SK-N-SH (cell line): Measurements from ENCODE around the gene RPS16.

Source experiments
- FOXM1 ChIP-seq: IDR thresholded peaks from 2 replicates; pipeline ENCODE4 v1.4.0; 2012; ENCODE audit warnings: low read depth, mild to moderate bottlenecking
- NFIC ChIP-seq: IDR thresholded peaks from 2 replicates; pipeline ENCODE4 v1.4.0; 2012; ENCODE audit warnings: borderline replicate concordance
- RAD21 ChIP-seq: IDR thresholded peaks from 2 replicates; pipeline ENCODE4 v1.6.1; 2012; ENCODE audit warnings: mild to moderate bottlenecking, low read length
- TAF1 ChIP-seq: IDR thresholded peaks from 2 replicates; pipeline ENCODE4 v1.6.1; 2012; ENCODE audit warnings: low read depth, mild to moderate bottlenecking, low read length, moderate library complexity, borderline replicate concordance
- YY1 ChIP-seq: IDR thresholded peaks from 2 replicates; pipeline ENCODE4 v1.4.0; 2012; ENCODE audit warnings: low read depth, mild to moderate bottlenecking
- TF ChIP-seq, protein P1 (sequence below): fragments of 200-600 bp; sonication (generic); IDR thresholded peaks from 2 replicates; pipeline ENCODE4 v1.6.1; 2017; ENCODE audit warnings: antibody characterized with exemption, mild to moderate bottlenecking, moderate library complexity
- TF ChIP-seq, protein P2 (sequence below): IDR thresholded peaks from 2 replicates; pipeline ENCODE4 v1.6.1; 2012; ENCODE audit warnings: mild to moderate bottlenecking, low read depth, low read length, moderate library complexity
- TF ChIP-seq, protein P3 (sequence below): IDR thresholded peaks from 2 replicates; pipeline ENCODE4 v1.4.0; 2012; ENCODE audit warnings: low read depth

DNA sequence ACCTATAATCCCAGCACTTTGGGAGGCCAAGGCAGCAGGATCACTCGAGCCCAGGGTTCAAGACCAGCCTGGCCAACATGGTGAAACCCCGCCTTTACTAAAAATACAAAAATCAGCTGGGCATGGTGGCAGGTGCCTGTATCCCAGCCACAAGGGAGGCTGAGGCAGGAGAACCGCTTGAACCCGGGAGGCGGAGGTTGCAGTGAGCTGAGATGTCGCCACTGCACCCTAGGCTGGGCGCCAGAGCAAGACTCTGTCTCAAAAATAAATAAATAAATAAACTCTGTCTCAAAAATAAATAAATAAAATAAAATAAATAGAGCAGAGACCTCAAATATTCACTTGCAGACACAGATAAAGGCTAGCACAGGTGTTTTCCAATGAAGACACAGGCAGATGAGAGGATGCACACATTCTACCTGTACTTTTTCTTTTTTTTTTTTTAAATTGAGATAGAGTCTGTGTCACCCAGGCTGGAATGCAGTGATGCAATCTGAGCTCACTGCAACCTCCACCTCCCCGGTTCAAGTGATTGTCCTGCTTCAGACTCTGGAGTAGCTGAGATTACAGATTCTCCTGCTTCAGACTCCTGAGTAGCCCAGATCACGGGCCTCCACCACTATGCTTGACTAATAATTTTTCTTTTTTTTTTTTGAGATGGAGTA, 2.7 kb upstream of the RPS16 start:
- TF ChIP-seq TAF1 (no peak), FOXM1 (no peak), YY1 (no peak), NFIC (no peak), RAD21 (no peak)
- TF ChIP-seq, protein P1, sequence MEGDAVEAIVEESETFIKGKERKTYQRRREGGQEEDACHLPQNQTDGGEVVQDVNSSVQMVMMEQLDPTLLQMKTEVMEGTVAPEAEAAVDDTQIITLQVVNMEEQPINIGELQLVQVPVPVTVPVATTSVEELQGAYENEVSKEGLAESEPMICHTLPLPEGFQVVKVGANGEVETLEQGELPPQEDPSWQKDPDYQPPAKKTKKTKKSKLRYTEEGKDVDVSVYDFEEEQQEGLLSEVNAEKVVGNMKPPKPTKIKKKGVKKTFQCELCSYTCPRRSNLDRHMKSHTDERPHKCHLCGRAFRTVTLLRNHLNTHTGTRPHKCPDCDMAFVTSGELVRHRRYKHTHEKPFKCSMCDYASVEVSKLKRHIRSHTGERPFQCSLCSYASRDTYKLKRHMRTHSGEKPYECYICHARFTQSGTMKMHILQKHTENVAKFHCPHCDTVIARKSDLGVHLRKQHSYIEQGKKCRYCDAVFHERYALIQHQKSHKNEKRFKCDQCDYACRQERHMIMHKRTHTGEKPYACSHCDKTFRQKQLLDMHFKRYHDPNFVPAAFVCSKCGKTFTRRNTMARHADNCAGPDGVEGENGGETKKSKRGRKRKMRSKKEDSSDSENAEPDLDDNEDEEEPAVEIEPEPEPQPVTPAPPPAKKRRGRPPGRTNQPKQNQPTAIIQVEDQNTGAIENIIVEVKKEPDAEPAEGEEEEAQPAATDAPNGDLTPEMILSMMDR: no peak
- TF ChIP-seq, protein P2, sequence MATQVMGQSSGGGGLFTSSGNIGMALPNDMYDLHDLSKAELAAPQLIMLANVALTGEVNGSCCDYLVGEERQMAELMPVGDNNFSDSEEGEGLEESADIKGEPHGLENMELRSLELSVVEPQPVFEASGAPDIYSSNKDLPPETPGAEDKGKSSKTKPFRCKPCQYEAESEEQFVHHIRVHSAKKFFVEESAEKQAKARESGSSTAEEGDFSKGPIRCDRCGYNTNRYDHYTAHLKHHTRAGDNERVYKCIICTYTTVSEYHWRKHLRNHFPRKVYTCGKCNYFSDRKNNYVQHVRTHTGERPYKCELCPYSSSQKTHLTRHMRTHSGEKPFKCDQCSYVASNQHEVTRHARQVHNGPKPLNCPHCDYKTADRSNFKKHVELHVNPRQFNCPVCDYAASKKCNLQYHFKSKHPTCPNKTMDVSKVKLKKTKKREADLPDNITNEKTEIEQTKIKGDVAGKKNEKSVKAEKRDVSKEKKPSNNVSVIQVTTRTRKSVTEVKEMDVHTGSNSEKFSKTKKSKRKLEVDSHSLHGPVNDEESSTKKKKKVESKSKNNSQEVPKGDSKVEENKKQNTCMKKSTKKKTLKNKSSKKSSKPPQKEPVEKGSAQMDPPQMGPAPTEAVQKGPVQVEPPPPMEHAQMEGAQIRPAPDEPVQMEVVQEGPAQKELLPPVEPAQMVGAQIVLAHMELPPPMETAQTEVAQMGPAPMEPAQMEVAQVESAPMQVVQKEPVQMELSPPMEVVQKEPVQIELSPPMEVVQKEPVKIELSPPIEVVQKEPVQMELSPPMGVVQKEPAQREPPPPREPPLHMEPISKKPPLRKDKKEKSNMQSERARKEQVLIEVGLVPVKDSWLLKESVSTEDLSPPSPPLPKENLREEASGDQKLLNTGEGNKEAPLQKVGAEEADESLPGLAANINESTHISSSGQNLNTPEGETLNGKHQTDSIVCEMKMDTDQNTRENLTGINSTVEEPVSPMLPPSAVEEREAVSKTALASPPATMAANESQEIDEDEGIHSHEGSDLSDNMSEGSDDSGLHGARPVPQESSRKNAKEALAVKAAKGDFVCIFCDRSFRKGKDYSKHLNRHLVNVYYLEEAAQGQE: no peak
- TF ChIP-seq, protein P3, sequence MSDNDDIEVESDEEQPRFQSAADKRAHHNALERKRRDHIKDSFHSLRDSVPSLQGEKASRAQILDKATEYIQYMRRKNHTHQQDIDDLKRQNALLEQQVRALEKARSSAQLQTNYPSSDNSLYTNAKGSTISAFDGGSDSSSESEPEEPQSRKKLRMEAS: no peak
